GM12873 (cell line): ENCODE measurements around the gene C6orf47.

ENCODE experiments used
- CTCF ChIP-seq: IDR thresholded peaks from 2 replicates; pipeline ENCODE4 v1.5.1; 2012; ENCODE audit warnings: low read depth, mild to moderate bottlenecking, moderate library complexity, low read length, control low read depth; ENCODE audit not compliant: insufficient read depth; ENCODE audit errors: missing control alignments

Gene C6orf47

GRCh38 chr6:31701666-31702404 lies 41.3 kb upstream of the C6orf47 start:
- no peak for TF ChIP-seq CTCF

GRCh38 chr6:31700740-31701401 lies 40.3 kb upstream of the C6orf47 start:
- TF ChIP-seq CTCF = no peak

GRCh38 chr6:31697555-31697954 lies 37.0 kb upstream of the C6orf47 start:
- no peak for TF ChIP-seq CTCF

GRCh38 chr6:31693535-31693934 lies 33.0 kb upstream of the C6orf47 start:
- no peak for TF ChIP-seq CTCF

- TF ChIP-seq CTCF = no peak
Observed at GRCh38 chr6:31692886-31693285, 32.3 kb upstream of the C6orf47 start.

- no peak for TF ChIP-seq CTCF
Observed at GRCh38 chr6:31692353-31692752, 31.8 kb upstream of the C6orf47 start.

- no peak for TF ChIP-seq CTCF
Observed at GRCh38 chr6:31691564-31692108, 31.1 kb upstream of the C6orf47 start.
